Smooth muscle cell (in vitro differentiated cells): Measurements from ENCODE around the gene UBE2H. TPM values are rescaled to one million over a fixed set of nuclear protein-coding genes. Genes with fewer than 3 reads are reported as not detected.
"Not testable (repeated sequence)": the region's sequence is repeated elsewhere in the genome, so short reads cannot be mapped to it uniquely, and the experiment has no call there.

Experiments used
- DNase-seq: peaks from one replicate; lab custom pipeline; 2025; ENCODE audit not compliant: unreplicated experiment; lab: John Stamatoyannopoulos, UW
- H2AFZ ChIP-seq: fragments of 200-600 bp; sonication (generic); 2 replicates; pipeline ENCODE4 v1.6.0; 2016; ENCODE audit warnings: antibody characterized with exemption, low read depth, mild to moderate bottlenecking
- H3F3A ChIP-seq: fragments of 200-600 bp; sonication (generic); 2 replicates; pipeline ENCODE4 v1.6.0; 2017; ENCODE audit warnings: antibody characterized with exemption, low read depth
- H3K27ac ChIP-seq: fragments of 200-600 bp; sonication (generic); 2 replicates; pipeline ENCODE4 v1.5.1; 2016; ENCODE audit warnings: low read depth, mild to moderate bottlenecking
- H3K27me3 ChIP-seq: fragments of 200-600 bp; sonication (generic); 2 replicates; pipeline ENCODE4 v1.6.1; 2016; ENCODE audit warnings: low read depth, mild to moderate bottlenecking
- H3K36me3 ChIP-seq: fragments of 200-600 bp; sonication (generic); 2 replicates; pipeline ENCODE4 v1.5.1; 2016; ENCODE audit warnings: low read depth
- H3K4me1 ChIP-seq: fragments of 200-600 bp; sonication (generic); 2 replicates; pipeline ENCODE4 v1.5.1; 2016; ENCODE audit warnings: low read depth
- H3K4me2 ChIP-seq: fragments of 200-600 bp; sonication (generic); 2 replicates; pipeline ENCODE4 v1.6.0; 2016; ENCODE audit warnings: mild to moderate bottlenecking
- H3K4me3 ChIP-seq: fragments of 200-600 bp; sonication (generic); 2 replicates; pipeline ENCODE4 v1.5.1; 2016; ENCODE audit warnings: mild to moderate bottlenecking
- H3K79me2 ChIP-seq: fragments of 200-600 bp; sonication (generic); 2 replicates; pipeline ENCODE4 v1.6.0; 2016; ENCODE audit warnings: low read depth, mild to moderate bottlenecking
- H3K9ac ChIP-seq: fragments of 200-600 bp; sonication (generic); 2 replicates; pipeline ENCODE4 v1.6.0; 2016; ENCODE audit warnings: low read depth
- H3K9me3 ChIP-seq: fragments of 200-600 bp; sonication (generic); replicated peaks from 2 replicates; pipeline ENCODE4 v1.5.1; 2016; ENCODE audit warnings: low read depth
- H4K20me1 ChIP-seq: fragments of 200-600 bp; sonication (generic); 2 replicates; pipeline ENCODE4 v1.6.0; 2016; ENCODE audit warnings: low read depth
- CTCF ChIP-seq: fragments of 200-600 bp; sonication (generic); IDR thresholded peaks from 2 replicates; pipeline ENCODE4 v1.5.1; 2017; ENCODE audit warnings: borderline replicate concordance, mild to moderate bottlenecking, antibody characterized with exemption; ENCODE audit not compliant: insufficient read depth, poor library complexity, severe bottlenecking
- WGBS: methylation state at CpG from one replicate; pipeline ENCODE4 v1.1.7; 2016; ENCODE audit warnings: low lambda C conversion rate; 5-methylcytosine and 5-hydroxymethylcytosine counted together
- polyA plus RNA-seq: library from polyadenylated mRNA; unstranded; fragments of >200 nt; fragmentation: Nextera tagmentation; extraction: Ambion mirVana; gene quantifications from 2 replicates; pipeline ENCODE4 v1.2.1, GENCODE V29; 2016
- total RNA-seq: library from RNA; depleted of rRNA; stranded (reverse); fragments of >200 nt; gene quantifications from 2 replicates; pipeline ENCODE4 v1.2.3, GENCODE V29; 2014

UBE2H gene
- total and polyA plus RNA-seq, 2 experiments from 2014 or later = 66.1 to 94.5 TPM

GRCh38 chr7:129827467-129827990 lies 125.2 kb downstream of the UBE2H start:
- Histone ChIP-seq H3K36me3 (no peaks in the 10 kb centered on the region), H2AFZ (no peak overlapping the region), H3K79me2 (no peaks in the 10 kb centered on the region), H3K4me2 (no peak overlapping the region), H3K27me3 (no peaks in the 10 kb centered on the region), H4K20me1 (peaks cover 7% of the 10 kb centered on the region), H3F3A (peaks cover 5% of the 10 kb centered on the region), H3K9me3 (no peaks in the 10 kb centered on the region), H3K27ac (no peak overlapping the region), H3K4me3 (no peak overlapping the region), H3K4me1 (peaks cover 32% of the 10 kb centered on the region), H3K9ac (no peak overlapping the region)
- no peak for TF ChIP-seq CTCF
- DNase-seq = no peak
- 94% methylated on average over 9 of the region's 9 CpGs for WGBS

- not testable (repeated sequence) for H3K79me2 ChIP-seq, H3K27ac ChIP-seq, H3K4me2 ChIP-seq, H3F3A ChIP-seq, DNase-seq, H3K36me3 ChIP-seq, H3K4me3 ChIP-seq, H2AFZ ChIP-seq, H3K9me3 ChIP-seq, H3K9ac ChIP-seq, H3K27me3 ChIP-seq, H4K20me1 ChIP-seq
- WGBS = 79% methylated on average over 10 of the region's 10 CpGs
- H3K4me1 ChIP-seq = peaks cover 31% of the 10 kb centered on the region
Observed at GRCh38 chr7:129826895-129827294, 125.9 kb downstream of the UBE2H start.

GRCh38 chr7:129825209-129825970 lies 127.4 kb downstream of the UBE2H start:
- DNase-seq = peak; percentile 87
- WGBS = 0% methylated on average over 26 of the region's 52 CpGs

More at GRCh38 chr7:129825209-129825970, 127.4 kb downstream of the UBE2H start:
- no peaks in the 10 kb centered on the region for H3K27me3 ChIP-seq
- peaks cover 2% of the 10 kb centered on the region for H4K20me1 ChIP-seq
- peak; percentile 93 for TF ChIP-seq CTCF
- H3K9ac ChIP-seq = peak overlapping the region; percentile 47
- H3F3A ChIP-seq = peaks cover 5% of the 10 kb centered on the region
- peaks cover 18% of the 10 kb centered on the region for H3K4me1 ChIP-seq
- no peaks in the 10 kb centered on the region for H3K36me3 ChIP-seq
- peak overlapping the region; percentile 83 for H3K4me3 ChIP-seq
- no peak overlapping the region for H2AFZ ChIP-seq
- H3K4me2 ChIP-seq = peak overlapping the region; percentile 100
- no peak overlapping the region for H3K27ac ChIP-seq
- H3K79me2 ChIP-seq = no peaks in the 10 kb centered on the region
- H3K9me3 ChIP-seq = no peaks in the 10 kb centered on the region
